ENCODE results near the gene NMNAT2.
"Not testable (repeated sequence)": the region's sequence is repeated elsewhere in the genome, so short reads cannot be mapped to it uniquely, and the experiment has no call there.

NMNAT2 gene

GRCh38 chr1:183243161-183244050 is 174.8 kb downstream of the NMNAT2 start:
- H3K4me3 ChIP-seq (replicated peaks; ENCODE audit: low read depth, low read length) = no peak overlapping the region
- DNase-seq (ENCODE audit: low read depth) = peak; percentile 53
- TF ChIP-seq CTCF (IDR thresholded peaks at IDR 0.05; ENCODE audit: low read length, missing control alignments) = no peak

GRCh38 chr1:183242556-183242955 is 175.6 kb downstream of the NMNAT2 start:
- TF ChIP-seq CTCF (IDR thresholded peaks at IDR 0.05; ENCODE audit: low read length, missing control alignments) = no peak
- H3K4me3 ChIP-seq (replicated peaks; ENCODE audit: low read depth, low read length) = no peak overlapping the region
- no peak for DNase-seq (ENCODE audit: low read depth)

GRCh38 chr1:183241471-183241870 is 176.7 kb downstream of the NMNAT2 start:
- DNase-seq (ENCODE audit: low read depth) = no peak
- no peak for TF ChIP-seq CTCF (IDR thresholded peaks at IDR 0.05; ENCODE audit: low read length, missing control alignments)
- H3K4me3 ChIP-seq (replicated peaks; ENCODE audit: low read depth, low read length) = no peak overlapping the region

GRCh38 chr1:183240853-183241252 is 177.3 kb downstream of the NMNAT2 start:
- H3K4me3 ChIP-seq (replicated peaks; ENCODE audit: low read depth, low read length); DNase-seq (ENCODE audit: low read depth): not testable (repeated sequence)

- DNase-seq (ENCODE audit: low read depth) = no peak
- TF ChIP-seq CTCF (IDR thresholded peaks at IDR 0.05; ENCODE audit: low read length, missing control alignments) = no peak
- no peak overlapping the region for H3K4me3 ChIP-seq (replicated peaks; ENCODE audit: low read depth, low read length)
These were observed 177.7 kb downstream of the NMNAT2 start for GRCh38 chr1:183240526-183240825.

GRCh38 chr1:183239793-183240525 is 178.2 kb downstream of the NMNAT2 start:
- DNase-seq (ENCODE audit: low read depth) = no peak
- H3K4me3 ChIP-seq (replicated peaks; ENCODE audit: low read depth, low read length) = no peak overlapping the region
- no peak for TF ChIP-seq CTCF (IDR thresholded peaks at IDR 0.05; ENCODE audit: low read length, missing control alignments)

GRCh38 chr1:183239220-183239742 is 178.9 kb downstream of the NMNAT2 start:
- no peak for DNase-seq (ENCODE audit: low read depth)
- no peak overlapping the region for H3K4me3 ChIP-seq (replicated peaks; ENCODE audit: low read depth, low read length)
- TF ChIP-seq CTCF (IDR thresholded peaks at IDR 0.05; ENCODE audit: low read length, missing control alignments) = no peak

Measured in fibroblast of pulmonary artery (primary cell).